Neural crest cell (in vitro differentiated cells): Measurements from ENCODE around the gene PDZRN4. TPM values are rescaled to one million over a fixed set of nuclear protein-coding genes. Genes with fewer than 3 reads are reported as not detected.
A peak's percentile ranks its signal among the peaks of the same experiment; 100 is the strongest.
"Not testable (repeated sequence)": the region's sequence is repeated elsewhere in the genome, so short reads cannot be mapped to it uniquely, and the experiment has no call there.

ENCODE experiments used
- DNase-seq: peaks from one replicate; pipeline ENCODE4 v3.0.0; 2021; ENCODE audit warnings: low read depth, mixed read lengths, low spot score
- H3K27ac Mint-ChIP-seq: one replicate; pipeline ENCODE4 v1.8.0; 2021; ENCODE audit warnings: mild to moderate bottlenecking, mixed read lengths; ENCODE audit not compliant: unreplicated experiment
- H3K27me3 Mint-ChIP-seq: 2 replicates; pipeline ENCODE4 v1.8.0; 2021; ENCODE audit warnings: low read depth, mild to moderate bottlenecking, mixed read lengths
- H3K36me3 Mint-ChIP-seq: 2 replicates; pipeline ENCODE4 v1.8.0; 2021; ENCODE audit warnings: low read depth, mild to moderate bottlenecking, mixed read lengths
- H3K4me1 Mint-ChIP-seq: 2 replicates; pipeline ENCODE4 v1.8.0; 2021; ENCODE audit warnings: mixed read lengths
- H3K4me3 Mint-ChIP-seq: one replicate; pipeline ENCODE4 v1.8.0; 2021; ENCODE audit warnings: mild to moderate bottlenecking, mixed read lengths
- H3K9me3 Mint-ChIP-seq: 2 replicates; pipeline ENCODE4 v1.8.0; 2021; ENCODE audit warnings: mixed read lengths
- CTCF ChIP-seq: fragments of 200-600 bp; sonication (generic); conservative IDR thresholded peaks from 2 replicates; pipeline ENCODE4 v1.5.0; 2021; ENCODE audit warnings: antibody characterized with exemption, mild to moderate bottlenecking
- total RNA-seq: library from RNA; stranded (reverse); gene quantifications from 2 replicates; pipeline ENCODE4 v1.2.1, GENCODE V29; 2021

Gene PDZRN4
- total RNA-seq, 1 donor from 2014 or later, result 2.5 TPM

DNA sequence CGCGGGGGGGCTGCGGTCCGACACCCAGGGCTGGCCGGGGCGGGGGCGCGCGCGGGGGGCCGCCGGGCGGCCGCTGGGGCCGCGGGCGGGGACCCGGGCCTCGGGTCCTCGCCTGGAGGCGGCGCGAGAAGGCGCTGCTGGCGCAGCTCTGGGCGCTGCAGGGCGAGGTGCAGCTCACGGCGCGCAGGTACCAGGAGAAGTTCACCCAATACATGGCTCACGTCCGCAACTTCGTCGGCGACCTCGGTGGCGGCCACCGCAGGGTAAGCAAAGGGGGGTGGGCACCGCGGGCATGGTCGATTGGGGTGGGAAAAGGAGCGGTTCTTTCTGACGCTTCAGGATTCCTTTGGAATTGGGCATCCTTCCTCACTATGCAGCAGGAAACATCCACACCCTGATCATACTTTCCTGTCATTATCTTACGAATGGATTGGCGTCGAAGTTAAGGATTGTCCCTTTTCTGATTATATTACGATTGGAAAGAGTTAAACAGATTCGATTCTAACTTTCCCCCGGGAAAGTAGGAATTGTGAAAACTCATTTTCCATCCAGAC lies 798 bp downstream of the PDZRN4 start:
- Mint-ChIP-seq H3K36me3 (no peaks in the 10 kb centered on the region), H3K27me3 (peaks cover 45% of the 10 kb centered on the region), H3K27ac (no peak overlapping the region), H3K4me3 (peak overlapping the region; percentile 88), H3K9me3 (no peaks in the 10 kb centered on the region), H3K4me1 (peaks cover 27% of the 10 kb centered on the region)
- DNase-seq, result no peak
- no peak for TF ChIP-seq CTCF

GRCh38 chr12:41189395-41190251 lies 1.5 kb downstream of the PDZRN4 start:
- no peak for TF ChIP-seq CTCF
- Mint-ChIP-seq H3K27ac (no peak overlapping the region), H3K36me3 (no peaks in the 10 kb centered on the region), H3K4me1 (peaks cover 27% of the 10 kb centered on the region), H3K9me3 (no peaks in the 10 kb centered on the region), H3K4me3 (peak overlapping the region; percentile 88), H3K27me3 (peaks cover 45% of the 10 kb centered on the region)
- DNase-seq, result peak; percentile 12

GRCh38 chr12:41190338-41190737 lies 2.2 kb downstream of the PDZRN4 start:
- Mint-ChIP-seq H3K9me3 (no peaks in the 10 kb centered on the region), H3K4me3 (peak overlapping the region; percentile 88), H3K4me1 (peaks cover 27% of the 10 kb centered on the region), H3K27me3 (peaks cover 45% of the 10 kb centered on the region), H3K27ac (no peak overlapping the region), H3K36me3 (no peaks in the 10 kb centered on the region)
- DNase-seq, result no peak
- peak; percentile 56 for TF ChIP-seq CTCF

GRCh38 chr12:41191549-41191948 lies 3.4 kb downstream of the PDZRN4 start:
- H3K36me3 Mint-ChIP-seq, H3K4me3 Mint-ChIP-seq, H3K9me3 Mint-ChIP-seq, DNase-seq, H3K27ac Mint-ChIP-seq: not testable (repeated sequence)
- Mint-ChIP-seq H3K4me1 (peaks cover 27% of the 10 kb centered on the region), H3K27me3 (peaks cover 39% of the 10 kb centered on the region)

GRCh38 chr12:41193311-41193710 lies 5.2 kb downstream of the PDZRN4 start:
- Mint-ChIP-seq H3K27ac (no peak overlapping the region), H3K9me3 (no peaks in the 10 kb centered on the region), H3K4me1 (peaks cover 22% of the 10 kb centered on the region), H3K4me3 (no peak overlapping the region), H3K36me3 (no peaks in the 10 kb centered on the region), H3K27me3 (peaks cover 23% of the 10 kb centered on the region)
- no peak for TF ChIP-seq CTCF
- no peak for DNase-seq

DNA sequence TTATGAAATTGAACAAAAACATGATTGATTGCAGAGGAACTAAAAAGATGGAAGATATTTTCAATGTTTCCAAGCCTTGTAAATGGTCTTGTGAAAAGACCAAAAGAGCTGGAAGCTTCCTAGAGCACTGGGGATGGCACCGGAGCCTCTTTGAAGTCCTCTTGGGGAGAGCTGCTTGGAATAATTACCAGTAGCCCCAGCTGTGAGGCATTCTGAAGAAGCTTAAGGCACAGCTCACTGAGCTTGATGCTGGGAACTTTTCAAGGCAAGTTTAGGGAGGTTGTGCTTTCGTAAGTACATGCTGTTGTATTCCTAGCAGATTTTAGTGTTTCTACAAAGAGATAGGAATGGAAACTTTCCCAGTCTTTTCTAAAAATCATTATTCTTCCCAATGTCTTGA lies 13.9 kb downstream of the PDZRN4 start:
- no peak for TF ChIP-seq CTCF
- DNase-seq, result no peak
- H3K27ac Mint-ChIP-seq, result no peak overlapping the region
- H3K9me3 Mint-ChIP-seq, result peaks cover 4% of the 10 kb centered on the region
- H3K27me3 Mint-ChIP-seq, result no peaks in the 10 kb centered on the region
- peaks cover 29% of the 10 kb centered on the region for H3K4me1 Mint-ChIP-seq
- H3K4me3 Mint-ChIP-seq, result no peak overlapping the region
- H3K36me3 Mint-ChIP-seq, result no peaks in the 10 kb centered on the region
